Activated naive CD8-positive, alpha-beta T cell treated with anti-CD3 and anti-CD28 coated beads for 36 hours (primary cell): ENCODE measurements around the gene ANO9. TPM values are rescaled to one million over a fixed set of nuclear protein-coding genes. Genes with fewer than 3 reads are reported as not detected.

ENCODE experiments used
- DNase-seq: peaks from one replicate; pipeline ENCODE4 v3.0.0; 2021
- H3K27ac Mint-ChIP-seq: one replicate; pipeline ENCODE4 v1.8.0; 2022; ENCODE audit warnings: mild to moderate bottlenecking, moderate library complexity, mixed read lengths
- H3K27me3 Mint-ChIP-seq: one replicate; pipeline ENCODE4 v1.8.0; 2022; ENCODE audit warnings: mild to moderate bottlenecking, mixed read lengths
- H3K36me3 Mint-ChIP-seq: one replicate; pipeline ENCODE4 v1.8.0; 2021; ENCODE audit warnings: mild to moderate bottlenecking, mixed read lengths
- H3K4me1 Mint-ChIP-seq: one replicate; pipeline ENCODE4 v1.8.0; 2021; ENCODE audit warnings: mixed read lengths
- H3K4me3 Mint-ChIP-seq: one replicate; pipeline ENCODE4 v1.8.0; 2022; ENCODE audit warnings: mild to moderate bottlenecking, moderate library complexity, mixed read lengths
- H3K9me3 Mint-ChIP-seq: one replicate; pipeline ENCODE4 v1.8.0; 2022; ENCODE audit warnings: mixed read lengths
- total RNA-seq, 2 experiments: library from RNA; stranded (reverse); gene quantifications; one replicate each; pipeline ENCODE4 v1.2.3, GENCODE V29; 2021

Gene ANO9
- total RNA-seq, 2 experiments from 2014 or later: 22.2 to 22.9 TPM

GRCh38 chr11:462107-462890 lies 20.5 kb upstream of the ANO9 start:
- H3K9me3 Mint-ChIP-seq: no peaks in the 10 kb centered on the region
- H3K4me1 Mint-ChIP-seq: peaks cover 7% of the 10 kb centered on the region
- no peak for DNase-seq
- H3K4me3 Mint-ChIP-seq: no peak overlapping the region
- no peaks in the 10 kb centered on the region for H3K27me3 Mint-ChIP-seq
- H3K27ac Mint-ChIP-seq: no peak overlapping the region
- H3K36me3 Mint-ChIP-seq: peaks cover 8% of the 10 kb centered on the region

DNA sequence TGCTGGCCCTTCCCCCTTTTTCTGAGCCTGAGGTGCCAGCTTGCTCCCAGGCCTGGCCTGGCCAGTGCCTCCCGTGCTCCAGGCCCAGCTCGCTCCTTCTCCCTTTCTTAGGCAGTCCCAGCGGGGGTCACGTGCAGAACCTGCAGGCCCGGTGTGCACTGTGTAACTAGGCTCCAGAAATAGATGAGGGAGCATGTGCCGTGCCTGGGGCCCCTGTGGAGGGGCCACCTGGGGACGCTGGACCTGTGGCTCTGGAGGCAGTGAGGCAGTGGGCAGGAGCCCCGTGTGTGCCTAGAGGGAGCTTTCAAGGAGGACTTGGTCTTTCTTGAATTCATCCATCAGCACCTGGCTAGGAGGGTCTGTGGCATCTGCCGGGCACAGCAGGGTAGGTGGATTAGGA lies 19.8 kb upstream of the ANO9 start:
- Mint-ChIP-seq H3K9me3 (no peaks in the 10 kb centered on the region), H3K4me3 (no peak overlapping the region), H3K4me1 (peaks cover 14% of the 10 kb centered on the region), H3K27ac (no peak overlapping the region), H3K36me3 (peaks cover 13% of the 10 kb centered on the region), H3K27me3 (no peaks in the 10 kb centered on the region)
- no peak for DNase-seq

DNA sequence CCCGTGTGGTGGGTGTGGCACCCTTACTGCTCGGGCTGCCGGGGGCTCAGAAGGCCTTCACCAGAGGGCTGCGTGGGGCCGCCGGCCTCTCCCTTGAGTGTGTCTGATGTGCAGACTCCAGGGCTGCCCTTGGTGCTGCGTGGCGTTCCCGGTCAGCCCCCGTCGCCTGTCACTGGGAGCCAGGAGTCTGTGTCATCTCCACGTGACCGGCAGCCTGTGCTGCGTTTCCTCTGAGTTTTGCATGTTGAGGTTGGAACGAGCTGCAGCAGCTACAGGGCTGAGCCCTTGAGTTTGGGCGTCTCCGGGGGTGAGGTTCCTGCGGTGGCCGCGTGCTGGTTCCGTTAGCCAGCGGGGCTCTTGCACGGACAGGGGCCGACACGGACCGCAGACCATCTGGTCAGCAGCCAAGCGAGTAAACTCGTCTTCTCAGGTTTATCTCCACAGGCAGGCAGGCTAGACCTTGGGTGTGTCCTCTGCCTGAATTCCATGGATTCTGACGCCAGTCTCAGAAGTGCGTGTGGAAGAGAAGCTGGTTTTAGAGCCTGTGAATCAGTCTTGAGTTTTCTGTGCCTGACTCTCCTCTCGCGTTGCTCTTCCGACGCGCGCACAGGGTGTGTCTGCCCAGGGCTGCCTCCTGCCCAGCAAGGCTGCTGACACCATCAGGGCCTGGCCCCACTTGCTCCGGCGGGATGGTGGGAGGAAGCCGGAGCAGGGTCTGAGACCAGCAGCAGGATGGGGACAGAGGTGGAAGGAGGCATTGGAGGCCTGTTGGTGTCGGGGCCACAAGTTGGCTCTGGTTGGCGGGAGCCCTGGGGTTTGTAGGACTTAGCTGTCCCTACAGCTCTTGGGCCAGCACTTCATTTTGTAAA lies 18.8 kb upstream of the ANO9 start:
- Mint-ChIP-seq H3K4me3 (no peak overlapping the region), H3K4me1 (peaks cover 22% of the 10 kb centered on the region), H3K27me3 (no peaks in the 10 kb centered on the region), H3K27ac (no peak overlapping the region), H3K36me3 (peaks cover 16% of the 10 kb centered on the region), H3K9me3 (no peaks in the 10 kb centered on the region)
- DNase-seq: no peak

- no peak overlapping the region for H3K4me3 Mint-ChIP-seq
- DNase-seq: no peak
- no peak overlapping the region for H3K27ac Mint-ChIP-seq
- peaks cover 21% of the 10 kb centered on the region for H3K36me3 Mint-ChIP-seq
- no peaks in the 10 kb centered on the region for H3K9me3 Mint-ChIP-seq
- H3K27me3 Mint-ChIP-seq: no peaks in the 10 kb centered on the region
- peaks cover 27% of the 10 kb centered on the region for H3K4me1 Mint-ChIP-seq
Observed at GRCh38 chr11:459511-460220, 17.9 kb upstream of the ANO9 start.

DNA sequence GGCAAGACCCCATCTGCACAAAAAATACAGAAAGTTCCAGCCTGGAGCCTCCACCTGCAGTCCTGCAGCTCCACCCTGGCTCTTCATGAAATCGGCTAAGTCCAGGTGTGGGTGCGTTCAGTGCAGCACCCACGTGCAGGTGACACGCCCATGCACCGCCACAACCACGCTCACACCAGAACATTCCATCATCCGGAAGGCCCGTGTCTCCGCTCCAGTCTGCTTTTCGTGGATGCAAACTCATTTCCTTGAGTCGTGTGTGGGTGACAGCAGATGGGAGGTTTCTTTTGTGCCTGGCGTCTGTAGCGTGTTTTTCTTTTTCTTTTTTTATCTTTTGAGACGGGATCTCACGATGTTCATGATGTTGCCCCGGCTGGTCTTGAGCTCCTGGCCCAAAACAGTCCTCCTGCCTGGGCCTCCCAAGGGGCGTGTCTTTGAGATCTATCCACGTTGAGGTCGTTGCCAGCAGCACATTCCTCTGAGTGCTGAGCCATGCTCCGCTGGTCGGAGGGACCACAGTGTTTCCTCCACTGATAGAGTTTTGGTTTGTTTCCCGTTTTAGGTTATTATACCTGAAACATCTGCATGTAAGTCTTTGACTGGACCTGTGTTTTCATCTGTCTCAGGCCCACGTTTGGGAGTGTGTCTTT lies 15.4 kb upstream of the ANO9 start:
- H3K4me3 Mint-ChIP-seq: peak overlapping the region; percentile 26

DNA sequence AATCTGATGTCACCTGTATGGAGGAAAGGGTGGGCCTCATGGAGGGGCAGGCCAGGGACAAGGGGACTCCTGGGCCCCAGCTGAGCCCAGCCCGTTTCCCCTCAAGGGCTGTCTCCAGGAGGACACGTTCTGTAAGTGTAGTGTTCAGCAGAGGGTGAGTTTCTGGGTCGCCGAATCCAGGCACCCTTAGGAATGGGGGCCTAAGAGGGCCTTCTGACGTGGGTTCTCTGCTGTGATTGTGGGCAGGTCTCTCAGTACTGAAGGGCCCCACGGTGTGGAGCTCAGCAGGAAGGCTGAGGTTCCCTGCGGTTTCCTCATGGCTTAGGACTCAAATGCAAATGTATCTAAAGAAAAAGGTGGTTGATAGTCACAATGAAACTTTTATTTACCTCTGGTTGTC lies 14.7 kb upstream of the ANO9 start:
- Mint-ChIP-seq H3K4me1 (peaks cover 30% of the 10 kb centered on the region), H3K9me3 (no peaks in the 10 kb centered on the region), H3K27me3 (no peaks in the 10 kb centered on the region), H3K4me3 (peak overlapping the region; percentile 26), H3K36me3 (peaks cover 25% of the 10 kb centered on the region), H3K27ac (peak overlapping the region; percentile 71)
- DNase-seq: peak; percentile 48

More for the DNA sequence above, 15.4 kb upstream of the ANO9 start:
- Mint-ChIP-seq H3K27me3 (no peaks in the 10 kb centered on the region), H3K4me1 (peaks cover 27% of the 10 kb centered on the region), H3K36me3 (peaks cover 23% of the 10 kb centered on the region), H3K9me3 (no peaks in the 10 kb centered on the region), H3K27ac (peak overlapping the region; percentile 71)
- DNase-seq: no peak

DNA sequence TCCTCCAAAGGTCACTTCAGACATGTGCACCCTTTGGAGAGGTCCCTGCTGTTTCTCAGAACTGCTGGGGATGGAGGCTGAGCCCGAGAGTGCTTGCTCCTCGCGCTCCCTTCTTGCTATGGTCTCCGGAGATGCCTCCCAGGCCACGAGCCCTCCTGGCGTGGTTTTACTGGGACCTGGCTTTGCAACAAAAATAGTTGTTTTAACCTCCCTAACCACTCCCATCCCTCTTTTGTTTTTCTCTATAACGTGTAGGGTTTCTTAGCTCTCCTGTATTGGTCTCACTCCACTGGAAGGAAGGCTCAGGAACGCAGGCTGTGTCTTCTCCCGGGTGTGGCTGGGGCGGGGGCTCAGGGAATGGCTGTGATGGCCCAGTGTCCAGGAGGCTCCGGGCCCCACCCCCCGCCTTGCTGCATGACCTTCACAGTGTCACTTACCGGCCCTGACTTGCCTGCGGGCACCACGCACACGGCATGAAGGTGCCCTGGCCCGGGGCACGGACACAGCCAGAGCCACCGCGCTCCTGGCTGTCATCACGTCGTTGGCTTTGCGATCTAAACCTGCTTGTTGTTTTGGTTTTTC lies 13.8 kb upstream of the ANO9 start:
- Mint-ChIP-seq H3K4me1 (peaks cover 37% of the 10 kb centered on the region), H3K27ac (peak overlapping the region; percentile 25), H3K9me3 (no peaks in the 10 kb centered on the region), H3K4me3 (no peak overlapping the region), H3K36me3 (peaks cover 29% of the 10 kb centered on the region), H3K27me3 (no peaks in the 10 kb centered on the region)
- no peak for DNase-seq

- Mint-ChIP-seq H3K4me1 (peaks cover 37% of the 10 kb centered on the region), H3K27ac (peak overlapping the region; percentile 5), H3K27me3 (no peaks in the 10 kb centered on the region), H3K4me3 (no peak overlapping the region), H3K9me3 (no peaks in the 10 kb centered on the region), H3K36me3 (peaks cover 29% of the 10 kb centered on the region)
- DNase-seq: no peak
Observed at GRCh38 chr11:454801-455565, 13.2 kb upstream of the ANO9 start.

GRCh38 chr11:454043-454442 lies 12.2 kb upstream of the ANO9 start:
- H3K4me3 Mint-ChIP-seq: no peak overlapping the region
- no peaks in the 10 kb centered on the region for H3K9me3 Mint-ChIP-seq
- no peak overlapping the region for H3K27ac Mint-ChIP-seq
- peaks cover 37% of the 10 kb centered on the region for H3K4me1 Mint-ChIP-seq
- no peaks in the 10 kb centered on the region for H3K27me3 Mint-ChIP-seq
- H3K36me3 Mint-ChIP-seq: peaks cover 29% of the 10 kb centered on the region
- no peak for DNase-seq

- H3K27ac Mint-ChIP-seq: no peak overlapping the region
- no peak overlapping the region for H3K4me3 Mint-ChIP-seq
- peaks cover 29% of the 10 kb centered on the region for H3K36me3 Mint-ChIP-seq
- DNase-seq: no peak
- H3K4me1 Mint-ChIP-seq: peaks cover 41% of the 10 kb centered on the region
- no peaks in the 10 kb centered on the region for H3K27me3 Mint-ChIP-seq
- H3K9me3 Mint-ChIP-seq: no peaks in the 10 kb centered on the region
Observed at GRCh38 chr11:453564-453963, 11.8 kb upstream of the ANO9 start.

- H3K4me3 Mint-ChIP-seq: no peak overlapping the region
- no peak for DNase-seq
- H3K36me3 Mint-ChIP-seq: peaks cover 29% of the 10 kb centered on the region
- H3K9me3 Mint-ChIP-seq: no peaks in the 10 kb centered on the region
- H3K4me1 Mint-ChIP-seq: peaks cover 41% of the 10 kb centered on the region
- no peak overlapping the region for H3K27ac Mint-ChIP-seq
- no peaks in the 10 kb centered on the region for H3K27me3 Mint-ChIP-seq
Observed at GRCh38 chr11:452916-453527, 11.2 kb upstream of the ANO9 start.

DNA sequence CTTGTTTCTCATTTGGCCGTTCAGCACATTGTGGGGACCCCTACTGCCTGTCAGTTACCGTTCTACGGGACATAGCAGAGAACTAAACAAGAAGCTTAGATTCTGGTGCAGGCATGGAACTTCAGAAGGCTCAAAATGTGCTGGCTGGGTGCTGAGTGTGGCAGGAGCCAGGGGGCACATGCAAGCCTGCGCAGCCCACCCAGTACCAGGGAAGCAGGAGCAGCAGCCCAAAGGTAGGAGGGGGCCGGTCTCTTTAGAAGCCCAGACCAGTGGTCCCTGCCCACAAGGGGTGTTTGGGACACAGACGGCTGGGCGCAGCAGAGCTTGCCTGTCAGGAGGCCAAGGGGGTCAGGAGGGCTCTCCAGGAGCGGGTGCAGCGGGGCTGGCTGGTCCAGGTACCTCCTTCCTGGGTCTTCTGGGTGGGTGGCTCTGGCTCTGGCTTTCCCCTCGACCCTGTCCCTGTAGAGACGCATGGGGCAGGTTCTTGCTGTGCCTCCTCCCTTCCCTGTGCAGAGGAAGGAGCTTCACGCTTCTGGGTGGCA lies 10.5 kb upstream of the ANO9 start:
- Mint-ChIP-seq H3K4me3 (no peak overlapping the region), H3K27ac (no peak overlapping the region), H3K4me1 (peaks cover 34% of the 10 kb centered on the region), H3K36me3 (peaks cover 24% of the 10 kb centered on the region), H3K27me3 (no peaks in the 10 kb centered on the region), H3K9me3 (no peaks in the 10 kb centered on the region)
- DNase-seq: no peak

- DNase-seq: no peak
- no peaks in the 10 kb centered on the region for H3K27me3 Mint-ChIP-seq
- H3K36me3 Mint-ChIP-seq: peaks cover 19% of the 10 kb centered on the region
- peak overlapping the region; percentile 90 for H3K4me3 Mint-ChIP-seq
- H3K27ac Mint-ChIP-seq: peak overlapping the region; percentile 87
- H3K4me1 Mint-ChIP-seq: peaks cover 29% of the 10 kb centered on the region
- H3K9me3 Mint-ChIP-seq: no peaks in the 10 kb centered on the region
Observed at GRCh38 chr11:451738-452137, 9.9 kb upstream of the ANO9 start.
